MCF 10A (cell line): ENCODE data around the gene PIK3AP1. TPM values are rescaled to one million over a fixed set of nuclear protein-coding genes. Genes with fewer than 3 reads are reported as not detected.
A peak's percentile ranks its signal among the peaks of the same experiment; 100 is the strongest.

Experiments used
- BruUV-seq: library from RNA; stranded (reverse); fragments of 400-500 nt; replicated peaks from 2 replicates; lab custom pipeline; 2021; lab: Mats Ljungman, UMichigan
- CTCF ChIA-PET: fragments of 300-600 bp; sonication (Branson Sonifier 250); formaldehyde crosslinking; extraction: SDS; loops from one replicate; lab custom pipeline; 2021; ENCODE audit warnings: antibody characterized with exemption, inconsistent platforms; lab: Yijun Ruan, JAX
- POLR2A ChIA-PET: fragments of 300-600, 350-650 bp; sonication (Branson Sonifier 250); formaldehyde crosslinking; extraction: SDS; loops from one replicate; lab custom pipeline; 2020; ENCODE audit warnings: antibody characterized with exemption, inconsistent platforms; lab: Yijun Ruan, JAX
- DNase-seq: peaks from one replicate; pipeline ENCODE4 v3.0.0-alpha.2; 2018; ENCODE audit not compliant: unreplicated experiment
- H3K27ac Mint-ChIP-seq: one replicate; pipeline ENCODE4 v1.8.0; 2022; ENCODE audit warnings: mild to moderate bottlenecking, low read depth, mixed read lengths; ENCODE audit not compliant: unreplicated experiment
- H3K27me3 Mint-ChIP-seq: one replicate; pipeline ENCODE4 v1.8.0; 2022; ENCODE audit warnings: mixed read lengths; ENCODE audit not compliant: insufficient read depth, unreplicated experiment
- H3K36me3 Mint-ChIP-seq: one replicate; pipeline ENCODE4 v1.8.0; 2022; ENCODE audit warnings: mild to moderate bottlenecking, moderate library complexity, mixed read lengths; ENCODE audit not compliant: insufficient read depth, unreplicated experiment
- H3K4me1 Mint-ChIP-seq: one replicate; pipeline ENCODE4 v1.8.0; 2022; ENCODE audit warnings: mixed read lengths; ENCODE audit not compliant: insufficient read depth, unreplicated experiment
- H3K4me3 Mint-ChIP-seq: one replicate; pipeline ENCODE4 v1.8.0; 2022; ENCODE audit warnings: mild to moderate bottlenecking, moderate library complexity, mixed read lengths; ENCODE audit not compliant: unreplicated experiment
- H3K9me3 Mint-ChIP-seq: one replicate; pipeline ENCODE4 v1.8.0; 2022; ENCODE audit warnings: mixed read lengths; ENCODE audit not compliant: unreplicated experiment
- intact Hi-C: fragments of 100-400 bp; cut with micrococcal nuclease; formaldehyde crosslinking; loops from 2 replicates; pipeline ENCODE4 v1.14.1; 2022
- total RNA-seq: library from RNA; stranded (reverse); gene quantifications from 2 replicates; pipeline ENCODE4 v1.2.3, GENCODE V29; 2022
- TF ChIP-seq, protein P1 (sequence below): fragments of 200-600 bp; IDR thresholded peaks from one replicate; pipeline ENCODE4 v1.8.0; 2022; ENCODE audit warnings: antibody characterized with exemption, mild to moderate bottlenecking; ENCODE audit not compliant: unreplicated experiment

PIK3AP1 gene
- total RNA-seq, 1 experiment from 2014 or later = not detected

DNA sequence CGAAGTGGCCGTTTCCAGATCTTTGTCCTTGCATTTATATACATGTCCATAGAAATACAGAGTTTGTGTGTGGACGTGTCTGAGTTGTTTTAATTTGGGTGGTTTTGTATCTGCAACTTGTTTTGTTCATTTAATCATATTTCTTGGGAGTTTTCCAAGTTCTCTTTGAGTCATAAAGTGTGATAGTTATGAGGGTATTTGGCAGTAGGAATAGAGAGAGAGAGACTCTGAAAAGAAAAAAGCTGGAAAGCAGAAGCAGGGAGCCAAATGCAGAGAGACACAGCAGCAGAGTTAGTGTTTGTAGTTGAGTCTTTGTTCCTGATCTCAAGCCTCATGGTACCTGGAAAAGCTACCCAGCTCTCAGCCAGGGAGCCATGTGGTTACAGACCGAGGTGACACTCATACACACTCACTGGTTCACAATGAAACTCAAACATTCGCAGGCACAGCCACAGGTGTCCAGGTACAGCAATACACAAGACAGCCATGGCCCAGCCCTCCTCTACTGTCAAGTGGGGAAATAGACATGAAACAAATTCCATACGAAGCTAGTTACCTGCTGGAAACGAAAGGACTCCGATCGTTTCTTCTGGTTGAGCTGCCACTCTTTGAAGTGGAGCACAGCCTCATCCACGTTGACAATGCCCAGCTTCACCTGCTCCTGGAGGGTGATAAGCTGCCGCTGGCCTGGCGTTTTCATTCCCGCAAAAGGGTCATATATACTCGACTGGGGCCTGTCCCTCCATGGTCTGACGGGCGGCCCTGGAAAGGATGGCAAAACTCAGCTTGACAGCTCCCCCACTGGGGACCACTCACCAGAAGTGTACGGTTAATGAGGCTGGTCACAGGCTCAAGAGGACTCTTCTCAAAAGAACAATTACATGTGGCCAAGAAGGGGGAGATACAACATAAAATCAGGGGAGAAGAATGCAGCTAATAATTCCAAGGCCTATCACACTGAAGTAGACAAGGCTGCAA, 100.2 kb downstream of the PIK3AP1 start:
- TF ChIP-seq, protein P1, sequence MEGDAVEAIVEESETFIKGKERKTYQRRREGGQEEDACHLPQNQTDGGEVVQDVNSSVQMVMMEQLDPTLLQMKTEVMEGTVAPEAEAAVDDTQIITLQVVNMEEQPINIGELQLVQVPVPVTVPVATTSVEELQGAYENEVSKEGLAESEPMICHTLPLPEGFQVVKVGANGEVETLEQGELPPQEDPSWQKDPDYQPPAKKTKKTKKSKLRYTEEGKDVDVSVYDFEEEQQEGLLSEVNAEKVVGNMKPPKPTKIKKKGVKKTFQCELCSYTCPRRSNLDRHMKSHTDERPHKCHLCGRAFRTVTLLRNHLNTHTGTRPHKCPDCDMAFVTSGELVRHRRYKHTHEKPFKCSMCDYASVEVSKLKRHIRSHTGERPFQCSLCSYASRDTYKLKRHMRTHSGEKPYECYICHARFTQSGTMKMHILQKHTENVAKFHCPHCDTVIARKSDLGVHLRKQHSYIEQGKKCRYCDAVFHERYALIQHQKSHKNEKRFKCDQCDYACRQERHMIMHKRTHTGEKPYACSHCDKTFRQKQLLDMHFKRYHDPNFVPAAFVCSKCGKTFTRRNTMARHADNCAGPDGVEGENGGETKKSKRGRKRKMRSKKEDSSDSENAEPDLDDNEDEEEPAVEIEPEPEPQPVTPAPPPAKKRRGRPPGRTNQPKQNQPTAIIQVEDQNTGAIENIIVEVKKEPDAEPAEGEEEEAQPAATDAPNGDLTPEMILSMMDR = no peak
- Mint-ChIP-seq H3K36me3 (no peaks in the 10 kb centered on the region), H3K27ac (peak overlapping the region; percentile 76), H3K4me1 (peaks cover 26% of the 10 kb centered on the region), H3K9me3 (no peaks in the 10 kb centered on the region), H3K4me3 (no peak overlapping the region), H3K27me3 (no peaks in the 10 kb centered on the region)
- POLR2A ChIA-PET = interaction anchor here (1.6 kb wide), 1 partner anchor 33 kb away, joined by 5 read pairs; the partner anchor contains the start of gene TM9SF3
- intact Hi-C loops = no loop called here
- DNase-seq = peak; percentile 45
- no TSS peak for BruUV-seq
- CTCF ChIA-PET = interaction anchor here (0.5 to 1.4 kb wide), 8 partner anchors 15 to 1636 kb away, joined by 3 to 7 read pairs (median 3); partner anchors contain the start of gene TLL2

- Mint-ChIP-seq H3K36me3 (no peaks in the 10 kb centered on the region), H3K4me3 (no peak overlapping the region), H3K9me3 (no peaks in the 10 kb centered on the region), H3K27ac (peak overlapping the region; percentile 43), H3K4me1 (peaks cover 36% of the 10 kb centered on the region), H3K27me3 (no peaks in the 10 kb centered on the region)
- ChIA-PET POLR2A (no interaction called here), CTCF (interaction anchor here (0.6 to 1.5 kb wide), 2 partner anchors 144 to 592 kb away, joined by 3 to 5 read pairs; no protein-coding TSS in a partner anchor)
- no TSS peak for BruUV-seq
- DNase-seq = no peak
- intact Hi-C loops = no loop called here
- TF ChIP-seq, protein P1 = no peak
Measured at GRCh38 chr10:96619120-96619519, 101.2 kb downstream of the PIK3AP1 start.

DNA sequence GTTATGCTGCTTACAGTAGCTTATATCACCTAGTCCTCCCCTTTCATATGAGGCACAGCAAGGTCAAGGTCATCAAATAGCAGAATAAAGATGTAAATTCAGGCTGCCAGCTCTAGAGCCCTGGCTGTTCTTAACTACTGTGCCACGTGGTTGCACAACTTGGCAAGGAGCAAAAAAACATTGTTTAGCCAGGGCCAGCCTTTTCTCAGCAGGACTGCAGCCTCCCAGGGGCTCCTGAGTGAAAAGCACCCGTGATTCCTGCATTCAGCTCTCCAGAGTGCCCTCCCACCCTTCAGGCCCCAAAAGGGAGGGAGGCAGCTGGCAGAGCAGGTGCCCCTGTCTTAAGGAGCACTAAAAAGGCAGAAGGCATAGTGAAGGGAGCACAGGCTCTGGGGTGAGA, 101.7 kb downstream of the PIK3AP1 start:
- POLR2A ChIA-PET = interaction anchor here (0.7 to 1.2 kb wide), 2 partner anchors 19 to 31 kb away, joined by 3 to 6 read pairs; partner anchors contain the start of gene TM9SF3
- no peaks in the 10 kb centered on the region for H3K36me3 Mint-ChIP-seq
- TF ChIP-seq, protein P1 = no peak
- DNase-seq = peak; percentile 60
- peaks cover 38% of the 10 kb centered on the region for H3K4me1 Mint-ChIP-seq
- no peaks in the 10 kb centered on the region for H3K9me3 Mint-ChIP-seq
- intact Hi-C loops = no loop called here
- peak overlapping the region; percentile 43 for H3K27ac Mint-ChIP-seq
- BruUV-seq = no TSS peak
- H3K4me3 Mint-ChIP-seq = no peak overlapping the region
- CTCF ChIA-PET = interaction anchor here (0.6 to 1.5 kb wide), 2 partner anchors 144 to 592 kb away, joined by 3 to 5 read pairs; no protein-coding TSS in a partner anchor
- H3K27me3 Mint-ChIP-seq = no peaks in the 10 kb centered on the region

DNA sequence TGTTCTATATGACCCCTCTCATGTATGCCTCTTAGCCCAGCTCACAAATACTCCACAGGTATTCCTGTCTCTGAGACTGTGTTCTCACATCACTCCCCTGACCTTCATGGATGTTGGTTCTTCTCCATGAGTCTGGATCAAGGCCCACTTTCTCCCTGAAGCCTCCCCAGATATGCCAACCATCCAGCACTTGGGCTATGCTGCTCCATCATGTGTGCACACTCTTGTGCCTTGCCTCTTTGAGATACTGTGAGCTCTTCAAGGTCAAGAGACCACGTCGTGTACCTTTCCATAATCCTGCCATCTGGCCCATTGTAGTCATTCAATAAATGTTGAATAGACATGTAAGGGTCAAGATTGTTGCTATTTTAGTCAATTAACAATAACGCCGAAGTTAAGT, 103.4 kb downstream of the PIK3AP1 start:
- DNase-seq = no peak
- H3K27ac Mint-ChIP-seq = no peak overlapping the region
- H3K9me3 Mint-ChIP-seq = no peaks in the 10 kb centered on the region
- peaks cover 38% of the 10 kb centered on the region for H3K4me1 Mint-ChIP-seq
- H3K27me3 Mint-ChIP-seq = no peaks in the 10 kb centered on the region
- no peak overlapping the region for H3K4me3 Mint-ChIP-seq
- TF ChIP-seq, protein P1 = no peak
- intact Hi-C loops = no loop called here
- CTCF ChIA-PET = interaction anchor here (0.7 kb wide), 1 partner anchor 8 kb away, joined by 4 read pairs; no protein-coding TSS in a partner anchor
- no peaks in the 10 kb centered on the region for H3K36me3 Mint-ChIP-seq
- POLR2A ChIA-PET = no interaction called here
- no TSS peak for BruUV-seq
